PFSK-1 (cell line): ENCODE data around the gene RPP25L.

Source experiments
- FOXP2 ChIP-seq: optimal IDR thresholded peaks from 2 replicates; pipeline ENCODE3; 2011; ENCODE audit warnings: borderline replicate concordance, control low read depth, inconsistent platforms; ENCODE audit not compliant: insufficient read depth; ENCODE audit errors: extremely low read length, extremely low read depth
- POLR2AphosphoS5 ChIP-seq: IDR thresholded peaks from 2 replicates; pipeline ENCODE4 v1.6.1; 2012; ENCODE audit warnings: low read depth, mild to moderate bottlenecking, control low read depth, low read length, moderate library complexity
- SIN3A ChIP-seq: IDR thresholded peaks from 2 replicates; pipeline ENCODE4 v1.6.1; 2012; ENCODE audit warnings: mild to moderate bottlenecking, low read length, moderate library complexity, borderline replicate concordance; ENCODE audit not compliant: insufficient read depth
- TAF1 ChIP-seq: IDR thresholded peaks from 2 replicates; pipeline ENCODE4 v1.6.1; 2012; ENCODE audit warnings: low read length, control low read depth, borderline replicate concordance; ENCODE audit not compliant: insufficient read depth
- TF ChIP-seq, protein P1 (sequence below), 2 experiments: IDR thresholded peaks; 2 replicates each; pipeline versions ENCODE4 v1.6.1 to v1.8.0; 2011 to 2012; ENCODE audit warnings: low read depth in 2 of 2, low read length in 2 of 2, control low read depth in 1 of 2, inconsistent platforms in 1 of 2, mild to moderate bottlenecking in 1 of 2, moderate library complexity in 1 of 2; ENCODE audit not compliant: insufficient read depth in 1 of 2

Gene RPP25L

DNA sequence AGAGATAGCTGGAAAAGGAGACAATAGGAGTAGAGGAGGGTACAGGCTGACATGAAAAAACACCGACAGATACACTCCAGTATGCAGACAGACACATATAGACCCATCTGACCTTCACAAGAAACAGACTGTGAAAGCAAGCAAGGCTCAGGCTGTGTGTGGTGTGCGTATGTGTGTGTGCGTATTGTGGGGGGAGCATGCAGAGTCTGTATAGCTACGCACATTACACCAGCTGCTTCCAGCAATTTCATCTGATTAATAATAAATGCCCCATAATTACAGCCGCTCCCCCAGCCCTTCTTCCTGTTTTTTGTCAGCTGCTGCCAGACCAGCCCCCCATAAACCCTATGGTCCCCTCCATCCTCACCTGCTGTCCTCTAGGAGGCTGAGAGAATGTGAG is 29.1 kb downstream of the RPP25L start:
- TF ChIP-seq SIN3A (no peak), FOXP2 (no peak), POLR2AphosphoS5 (no peak), TAF1 (no peak)
- TF ChIP-seq, protein P1, sequence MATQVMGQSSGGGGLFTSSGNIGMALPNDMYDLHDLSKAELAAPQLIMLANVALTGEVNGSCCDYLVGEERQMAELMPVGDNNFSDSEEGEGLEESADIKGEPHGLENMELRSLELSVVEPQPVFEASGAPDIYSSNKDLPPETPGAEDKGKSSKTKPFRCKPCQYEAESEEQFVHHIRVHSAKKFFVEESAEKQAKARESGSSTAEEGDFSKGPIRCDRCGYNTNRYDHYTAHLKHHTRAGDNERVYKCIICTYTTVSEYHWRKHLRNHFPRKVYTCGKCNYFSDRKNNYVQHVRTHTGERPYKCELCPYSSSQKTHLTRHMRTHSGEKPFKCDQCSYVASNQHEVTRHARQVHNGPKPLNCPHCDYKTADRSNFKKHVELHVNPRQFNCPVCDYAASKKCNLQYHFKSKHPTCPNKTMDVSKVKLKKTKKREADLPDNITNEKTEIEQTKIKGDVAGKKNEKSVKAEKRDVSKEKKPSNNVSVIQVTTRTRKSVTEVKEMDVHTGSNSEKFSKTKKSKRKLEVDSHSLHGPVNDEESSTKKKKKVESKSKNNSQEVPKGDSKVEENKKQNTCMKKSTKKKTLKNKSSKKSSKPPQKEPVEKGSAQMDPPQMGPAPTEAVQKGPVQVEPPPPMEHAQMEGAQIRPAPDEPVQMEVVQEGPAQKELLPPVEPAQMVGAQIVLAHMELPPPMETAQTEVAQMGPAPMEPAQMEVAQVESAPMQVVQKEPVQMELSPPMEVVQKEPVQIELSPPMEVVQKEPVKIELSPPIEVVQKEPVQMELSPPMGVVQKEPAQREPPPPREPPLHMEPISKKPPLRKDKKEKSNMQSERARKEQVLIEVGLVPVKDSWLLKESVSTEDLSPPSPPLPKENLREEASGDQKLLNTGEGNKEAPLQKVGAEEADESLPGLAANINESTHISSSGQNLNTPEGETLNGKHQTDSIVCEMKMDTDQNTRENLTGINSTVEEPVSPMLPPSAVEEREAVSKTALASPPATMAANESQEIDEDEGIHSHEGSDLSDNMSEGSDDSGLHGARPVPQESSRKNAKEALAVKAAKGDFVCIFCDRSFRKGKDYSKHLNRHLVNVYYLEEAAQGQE (IDR thresholded peaks at IDR 0.05; ENCODE audit: insufficient read depth in 1 of 2, low read depth in 2 of 2, low read length in 2 of 2): no peak

- TF ChIP-seq SIN3A: no peak
- TF ChIP-seq POLR2AphosphoS5: no peak
- no peak for TF ChIP-seq FOXP2
- no peak for TF ChIP-seq TAF1
- TF ChIP-seq, protein P1 (IDR thresholded peaks at IDR 0.05; ENCODE audit: insufficient read depth in 1 of 2, low read depth in 2 of 2, low read length in 2 of 2): no peak
These were observed 30.6 kb downstream of the RPP25L start for GRCh38 chr9:34581318-34581717.

GRCh38 chr9:34580358-34580757 is 31.5 kb downstream of the RPP25L start:
- TF ChIP-seq, protein P1 (IDR thresholded peaks at IDR 0.05; ENCODE audit: insufficient read depth in 1 of 2, low read depth in 2 of 2, low read length in 2 of 2): no peak
- no peak for TF ChIP-seq FOXP2
- no peak for TF ChIP-seq TAF1
- no peak for TF ChIP-seq SIN3A
- TF ChIP-seq POLR2AphosphoS5: no peak

DNA sequence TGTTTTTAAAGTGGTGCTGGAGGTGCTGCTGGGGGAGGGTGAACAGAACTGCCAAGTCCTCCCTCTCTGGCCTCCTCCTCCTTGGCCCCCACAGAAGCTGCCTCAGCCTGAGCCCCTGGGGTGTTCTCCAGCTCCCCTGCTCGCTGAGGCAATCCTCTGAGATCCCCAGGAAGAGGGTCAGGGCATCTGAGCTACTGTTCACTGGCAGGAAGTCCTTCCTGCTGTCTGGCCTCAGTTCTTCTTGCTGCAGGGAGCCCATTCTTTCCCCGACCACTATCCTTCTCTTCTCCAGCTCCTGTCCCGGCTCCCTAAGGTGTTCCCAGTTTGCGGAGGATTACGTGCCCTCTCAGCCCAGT is 32.1 kb downstream of the RPP25L start:
- TF ChIP-seq FOXP2: no peak
- TF ChIP-seq TAF1: no peak
- TF ChIP-seq, protein P1 (IDR thresholded peaks at IDR 0.05; ENCODE audit: insufficient read depth in 1 of 2, low read depth in 2 of 2, low read length in 2 of 2): no peak
- no peak for TF ChIP-seq POLR2AphosphoS5
- no peak for TF ChIP-seq SIN3A

DNA sequence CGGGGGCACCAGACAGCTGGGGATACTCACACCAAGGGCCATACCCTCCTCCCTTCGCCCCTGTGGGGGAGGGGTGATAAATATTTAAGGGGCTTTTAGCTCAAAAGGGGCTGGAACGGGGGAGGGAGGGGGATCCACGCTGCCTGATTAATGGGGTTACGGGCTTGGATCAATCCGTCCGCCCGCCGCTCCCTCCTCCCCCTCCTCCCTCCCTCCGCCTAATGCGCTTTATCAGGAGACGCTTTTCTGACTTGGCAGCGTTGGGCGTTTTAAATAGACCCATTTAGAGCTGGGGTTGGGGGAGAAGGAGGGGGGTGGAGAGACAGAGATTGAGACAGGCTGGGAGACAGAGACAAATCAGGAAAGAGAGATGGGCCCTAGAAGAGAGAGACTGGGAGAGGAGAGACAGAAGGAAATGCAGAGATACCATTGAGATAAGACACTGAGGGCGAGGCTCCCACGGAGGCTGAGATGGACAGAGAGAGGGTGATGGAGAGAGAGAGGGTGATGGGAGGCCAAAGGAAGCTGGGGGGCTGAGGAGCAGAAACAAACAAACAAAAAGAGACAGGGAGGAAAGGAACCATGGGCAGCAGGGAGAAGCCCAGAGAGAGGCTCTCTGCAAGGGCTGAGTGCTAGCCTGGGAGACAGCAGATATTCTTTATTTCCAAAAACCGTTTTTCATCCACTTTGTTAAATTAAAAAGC is 32.6 kb downstream of the RPP25L start:
- TF ChIP-seq FOXP2 (no peak), TAF1 (no peak), SIN3A (no peak), POLR2AphosphoS5 (no peak)
- TF ChIP-seq, protein P1 (IDR thresholded peaks at IDR 0.05; ENCODE audit: insufficient read depth in 1 of 2, low read depth in 2 of 2, low read length in 2 of 2): no peak
